MM.1S (cell line): Measurements from ENCODE around the gene LRTM1.

Source experiments
- DNase-seq: peaks from one replicate; pipeline ENCODE4 v3.0.0-alpha.2; 2015
- H2AFZ ChIP-seq: fragments of 300-600 bp; sonication (generic); 2 replicates; pipeline ENCODE4 v1.6.0; 2016; ENCODE audit warnings: antibody characterized with exemption, low read length
- H3F3A ChIP-seq: fragments of 300-600 bp; sonication (generic); 2 replicates; pipeline ENCODE4 v1.6.1; 2016; ENCODE audit warnings: mild to moderate bottlenecking, antibody characterized with exemption, low read length, moderate library complexity, mixed read lengths; ENCODE audit not compliant: insufficient read depth
- H3K27ac ChIP-seq: fragments of 300-600 bp; sonication (generic); 2 replicates; pipeline ENCODE4 v1.5.1; 2016; ENCODE audit warnings: mild to moderate bottlenecking, low read length
- H3K27me3 ChIP-seq: fragments of 300-600 bp; sonication (generic); replicated peaks from 2 replicates; pipeline ENCODE4 v1.6.0; 2016; ENCODE audit warnings: low read length; ENCODE audit not compliant: insufficient read depth
- H3K36me3 ChIP-seq: fragments of 300-600 bp; sonication (generic); replicated peaks from 2 replicates; pipeline ENCODE4 v1.6.1; 2016; ENCODE audit warnings: mild to moderate bottlenecking, low read length, mixed read lengths; ENCODE audit not compliant: insufficient read depth
- H3K4me1 ChIP-seq: fragments of 300-600 bp; sonication (generic); 2 replicates; pipeline ENCODE4 v1.6.1; 2016; ENCODE audit warnings: low read length, mixed read lengths
- H3K4me2 ChIP-seq: fragments of 300-600 bp; sonication (generic); 2 replicates; pipeline ENCODE4 v1.6.0; 2016; ENCODE audit warnings: low read depth, low read length
- H3K4me3 ChIP-seq: fragments of 300-600 bp; sonication (generic); 2 replicates; pipeline ENCODE4 v1.5.1; 2016; ENCODE audit warnings: low read length, mixed read lengths
- H3K79me2 ChIP-seq: fragments of 300-600 bp; sonication (generic); 2 replicates; pipeline ENCODE4 v1.6.1; 2016; ENCODE audit warnings: mixed run types, low read length, mixed read lengths
- H3K9ac ChIP-seq: fragments of 300-600 bp; sonication (generic); 2 replicates; pipeline ENCODE4 v1.6.1; 2016; ENCODE audit warnings: low read length, mixed read lengths
- H3K9me2 ChIP-seq: fragments of 300-600 bp; sonication (generic); replicated peaks from 2 replicates; pipeline ENCODE4 v1.6.1; 2016; ENCODE audit warnings: mild to moderate bottlenecking, low read length, mixed read lengths; ENCODE audit not compliant: insufficient read depth
- H3K9me3 ChIP-seq: fragments of 300-600 bp; sonication (generic); replicated peaks from 2 replicates; pipeline ENCODE4 v1.6.1; 2016; ENCODE audit warnings: mild to moderate bottlenecking, low read length, mixed read lengths; ENCODE audit not compliant: insufficient read depth
- H4K20me1 ChIP-seq: fragments of 300-600 bp; sonication (generic); 2 replicates; pipeline ENCODE4 v1.6.1; 2016; ENCODE audit warnings: mild to moderate bottlenecking, low read length, moderate library complexity, mixed read lengths; ENCODE audit not compliant: insufficient read depth
- CTCF ChIP-seq: fragments of 300-600 bp; sonication (generic); IDR thresholded peaks from 2 replicates; pipeline ENCODE4 v1.5.1; 2016; ENCODE audit warnings: antibody characterized with exemption, low read length, mixed read lengths
- EZH2 ChIP-seq: fragments of 300-600 bp; sonication (generic); optimal IDR thresholded peaks from 2 replicates; pipeline ENCODE3; 2017; ENCODE audit warnings: low read depth, mild to moderate bottlenecking, antibody characterized with exemption, low read length, mixed read lengths
- EZH2phosphoT487 ChIP-seq: fragments of 300-600 bp; sonication (generic); IDR thresholded peaks from 2 replicates; pipeline ENCODE4 v1.6.1; 2018; ENCODE audit warnings: antibody characterized with exemption, low read length

Gene LRTM1

GRCh38 chr3:54941690-54942362, 14.0 kb upstream of the LRTM1 start:
- H3K27ac ChIP-seq, result no peak overlapping the region
- H3F3A ChIP-seq, result no peaks in the 10 kb centered on the region
- no peaks in the 10 kb centered on the region for H4K20me1 ChIP-seq
- H3K4me3 ChIP-seq, result no peak overlapping the region
- H3K4me2 ChIP-seq, result no peak overlapping the region
- H3K36me3 ChIP-seq, result no peaks in the 10 kb centered on the region
- H2AFZ ChIP-seq, result no peak overlapping the region
- H3K9me2 ChIP-seq, result no peaks in the 10 kb centered on the region
- no peak for DNase-seq
- H3K4me1 ChIP-seq, result no peaks in the 10 kb centered on the region
- H3K9me3 ChIP-seq, result no peaks in the 10 kb centered on the region
- no peak overlapping the region for H3K9ac ChIP-seq
- H3K27me3 ChIP-seq, result no peaks in the 10 kb centered on the region
- no peaks in the 10 kb centered on the region for H3K79me2 ChIP-seq
- no peak for TF ChIP-seq CTCF
- no peak for TF ChIP-seq EZH2phosphoT487
- TF ChIP-seq EZH2, result no peak

GRCh38 chr3:54940971-54941370, 13.1 kb upstream of the LRTM1 start:
- H3K79me2 ChIP-seq, result no peaks in the 10 kb centered on the region
- H3K27ac ChIP-seq, result no peak overlapping the region
- H3K9ac ChIP-seq, result no peak overlapping the region
- no peaks in the 10 kb centered on the region for H3K27me3 ChIP-seq
- TF ChIP-seq EZH2 (no peak), CTCF (no peak), EZH2phosphoT487 (no peak)
- no peaks in the 10 kb centered on the region for H3K9me3 ChIP-seq
- no peaks in the 10 kb centered on the region for H3K9me2 ChIP-seq
- no peaks in the 10 kb centered on the region for H3K4me1 ChIP-seq
- no peak overlapping the region for H3K4me3 ChIP-seq
- no peak overlapping the region for H3K4me2 ChIP-seq
- no peaks in the 10 kb centered on the region for H4K20me1 ChIP-seq
- no peaks in the 10 kb centered on the region for H3F3A ChIP-seq
- no peak for DNase-seq
- no peak overlapping the region for H2AFZ ChIP-seq
- H3K36me3 ChIP-seq, result no peaks in the 10 kb centered on the region

GRCh38 chr3:54939557-54940300, 11.9 kb upstream of the LRTM1 start:
- H3K9me3 ChIP-seq, result no peaks in the 10 kb centered on the region
- no peaks in the 10 kb centered on the region for H3K79me2 ChIP-seq
- no peak for DNase-seq
- no peaks in the 10 kb centered on the region for H3K36me3 ChIP-seq
- no peaks in the 10 kb centered on the region for H3F3A ChIP-seq
- H3K27ac ChIP-seq, result no peak overlapping the region
- no peak overlapping the region for H3K9ac ChIP-seq
- H4K20me1 ChIP-seq, result no peaks in the 10 kb centered on the region
- no peak overlapping the region for H3K4me2 ChIP-seq
- H3K4me1 ChIP-seq, result no peaks in the 10 kb centered on the region
- H2AFZ ChIP-seq, result no peak overlapping the region
- no peaks in the 10 kb centered on the region for H3K27me3 ChIP-seq
- no peaks in the 10 kb centered on the region for H3K9me2 ChIP-seq
- TF ChIP-seq EZH2phosphoT487 (no peak), EZH2 (no peak), CTCF (no peak)
- no peak overlapping the region for H3K4me3 ChIP-seq
